ENCODE measurements around the gene CHD5. TPM values are rescaled to one million over a fixed set of nuclear protein-coding genes. Genes with fewer than 3 reads are reported as not detected.

Gene CHD5
- total RNA-seq, 3 donors from 2014 or later = 0.27 to 0.61 (median 0.34) TPM

DNA sequence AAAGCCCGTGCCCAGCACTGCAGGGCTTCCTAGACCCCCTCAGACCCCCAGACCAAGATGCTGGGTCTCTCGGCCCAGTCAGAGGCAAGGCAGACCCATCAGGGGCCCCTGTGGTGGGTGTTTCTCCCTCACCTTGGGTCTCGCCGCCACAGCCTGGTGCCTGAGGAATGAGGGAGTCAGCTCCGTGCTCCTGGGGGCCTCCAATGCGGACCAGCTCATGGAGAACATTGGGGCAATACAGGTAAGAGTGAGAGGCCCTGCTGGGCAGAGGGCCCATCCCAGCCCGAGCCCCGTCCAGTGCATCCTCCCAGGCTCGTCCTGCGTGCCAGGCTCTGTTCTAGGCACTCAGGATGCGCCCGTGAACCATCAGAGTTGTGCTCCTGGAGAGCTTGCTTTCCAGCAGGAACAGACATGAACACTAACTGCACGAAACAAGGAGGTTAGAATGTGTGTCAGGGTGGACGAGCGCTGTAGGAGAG is 83.0 kb downstream of the CHD5 start:
- peaks cover 19% of the 10 kb centered on the region for H3K36me3 Mint-ChIP-seq (ENCODE audit: insufficient read depth)
- H3K9me3 Mint-ChIP-seq = no peaks in the 10 kb centered on the region
- DNase-seq = no peak
- H3K4me3 Mint-ChIP-seq = no peak overlapping the region
- no peak for ATAC-seq
- H3K27me3 Mint-ChIP-seq (ENCODE audit: low read depth) = no peaks in the 10 kb centered on the region
- no peaks in the 10 kb centered on the region for H3K4me1 Mint-ChIP-seq (ENCODE audit: low read depth)

DNA sequence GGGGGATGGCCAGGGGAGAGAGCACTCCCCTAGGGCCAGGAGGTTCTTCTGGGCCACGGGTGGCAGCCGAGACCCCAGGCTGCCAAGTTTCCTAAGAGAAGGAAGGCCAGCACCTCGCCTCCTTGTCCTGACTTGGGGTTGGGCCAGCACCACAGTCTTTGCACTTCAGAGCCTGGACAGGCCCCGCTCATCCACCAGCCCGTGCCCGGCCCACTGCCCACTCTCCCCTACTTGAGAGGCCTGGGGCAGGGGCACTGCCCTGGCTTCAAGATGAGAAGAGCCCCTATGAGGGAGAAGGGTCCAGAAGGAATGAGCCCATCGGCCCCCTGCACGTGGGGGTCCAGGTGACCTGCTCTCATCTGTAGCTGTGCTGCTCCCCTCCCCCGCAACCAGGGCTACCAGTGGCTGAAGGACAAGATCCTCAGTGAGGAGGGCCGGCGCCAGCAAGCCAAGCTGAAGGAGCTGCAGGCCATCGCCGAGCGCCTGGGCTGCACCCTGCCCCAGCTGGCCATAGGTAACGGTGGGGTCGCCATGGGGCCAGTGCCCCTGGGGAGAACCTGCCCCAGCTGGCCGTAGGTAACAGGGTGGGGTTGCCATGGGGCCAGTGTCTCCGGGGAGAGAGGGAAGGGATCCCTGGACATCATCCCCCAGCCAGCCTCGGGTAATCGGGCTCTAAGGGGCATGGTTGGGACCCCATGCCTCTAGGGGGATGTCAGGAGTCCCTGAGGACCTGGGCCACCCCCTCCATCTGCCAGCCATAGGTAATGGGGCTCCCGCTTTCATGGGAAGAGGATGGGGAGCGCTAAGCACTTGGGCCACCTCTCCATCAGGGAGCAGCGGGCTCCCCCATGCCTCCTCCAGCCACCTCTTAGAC is 83.6 kb downstream of the CHD5 start:
- ATAC-seq (no peak), DNase-seq (no peak)
- no peaks in the 10 kb centered on the region for H3K9me3 Mint-ChIP-seq
- H3K27me3 Mint-ChIP-seq (ENCODE audit: low read depth) = no peaks in the 10 kb centered on the region
- H3K4me1 Mint-ChIP-seq (ENCODE audit: low read depth) = no peaks in the 10 kb centered on the region
- no peak overlapping the region for H3K4me3 Mint-ChIP-seq
- H3K36me3 Mint-ChIP-seq (ENCODE audit: insufficient read depth) = peaks cover 21% of the 10 kb centered on the region

DNA sequence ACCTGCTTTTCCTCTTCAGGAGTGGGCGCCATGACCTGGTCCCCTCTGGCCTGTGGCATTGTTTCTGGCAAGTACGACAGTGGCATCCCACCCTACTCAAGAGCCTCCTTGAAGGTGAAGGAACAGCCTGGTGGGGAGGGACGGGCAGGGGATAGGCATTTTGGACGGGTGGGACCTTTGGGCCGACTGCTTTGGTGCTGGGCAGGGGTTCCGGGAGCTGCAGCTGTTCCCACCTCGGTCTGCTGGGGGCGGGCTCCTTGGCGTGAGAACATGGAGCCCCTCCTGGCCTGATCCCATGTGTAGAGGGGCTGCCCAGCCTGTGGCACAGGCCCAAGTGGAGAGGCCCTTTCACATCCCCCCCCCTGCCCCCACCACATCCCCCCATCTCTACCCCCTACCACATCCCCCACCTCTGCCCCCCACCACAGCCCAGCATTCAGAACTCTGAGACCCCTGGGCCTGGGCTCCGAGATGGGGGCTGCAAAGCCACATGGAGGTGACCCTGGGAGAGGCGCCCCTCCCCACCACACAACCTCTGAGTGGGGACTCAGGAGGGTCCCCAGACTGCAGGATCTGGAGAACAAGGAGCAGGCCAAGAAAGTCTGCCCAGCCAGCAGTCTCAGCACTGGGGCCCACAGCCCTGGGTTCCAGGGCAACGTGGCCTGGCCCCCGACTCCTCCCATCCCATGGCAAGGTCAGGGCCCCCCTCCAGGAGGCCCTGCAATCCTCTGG is 84.4 kb downstream of the CHD5 start:
- no peak overlapping the region for H3K4me3 Mint-ChIP-seq
- DNase-seq (no peak), ATAC-seq (no peak)
- H3K36me3 Mint-ChIP-seq (ENCODE audit: insufficient read depth) = peaks cover 26% of the 10 kb centered on the region
- H3K9me3 Mint-ChIP-seq = no peaks in the 10 kb centered on the region
- H3K4me1 Mint-ChIP-seq (ENCODE audit: low read depth) = no peaks in the 10 kb centered on the region
- H3K27me3 Mint-ChIP-seq (ENCODE audit: low read depth) = no peaks in the 10 kb centered on the region

DNA sequence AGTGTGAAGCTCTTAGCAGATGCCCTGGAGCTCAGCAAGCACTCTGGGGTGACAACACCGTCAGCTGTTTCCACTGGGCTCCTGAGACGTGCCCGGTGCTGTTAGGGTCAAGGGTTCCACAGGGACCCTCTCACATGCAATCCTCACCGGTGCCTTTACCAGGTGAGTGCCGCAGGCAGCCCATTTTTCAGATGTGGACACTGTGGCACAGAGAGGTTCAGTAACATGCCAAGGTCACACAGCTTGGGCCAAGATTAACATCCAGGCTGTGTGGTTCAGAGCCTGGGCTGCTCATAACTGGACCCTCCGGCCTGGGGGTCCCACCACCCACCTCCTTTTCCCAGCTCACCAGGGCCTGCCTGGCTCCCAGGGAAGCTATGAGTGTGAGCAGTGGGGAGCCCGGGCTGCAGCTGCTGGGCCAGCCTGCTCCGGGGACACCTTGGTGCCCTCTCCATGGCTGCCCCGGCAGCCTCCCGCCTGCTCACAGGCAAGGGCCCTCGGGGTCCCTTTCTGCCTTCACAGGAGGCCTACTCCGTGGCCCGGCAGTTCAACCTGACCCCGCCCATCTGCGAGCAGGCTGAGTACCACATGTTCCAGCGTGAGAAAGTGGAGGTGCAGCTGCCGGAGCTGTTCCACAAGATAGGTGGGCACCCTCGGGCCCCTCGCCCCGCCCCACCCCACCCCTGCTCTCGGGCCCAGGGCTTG is 85.2 kb downstream of the CHD5 start:
- no peak overlapping the region for H3K4me3 Mint-ChIP-seq
- DNase-seq (no peak), ATAC-seq (no peak)
- peaks cover 27% of the 10 kb centered on the region for H3K36me3 Mint-ChIP-seq (ENCODE audit: insufficient read depth)
- no peaks in the 10 kb centered on the region for H3K27me3 Mint-ChIP-seq (ENCODE audit: low read depth)
- H3K9me3 Mint-ChIP-seq = no peaks in the 10 kb centered on the region
- H3K4me1 Mint-ChIP-seq (ENCODE audit: low read depth) = no peaks in the 10 kb centered on the region

DNA sequence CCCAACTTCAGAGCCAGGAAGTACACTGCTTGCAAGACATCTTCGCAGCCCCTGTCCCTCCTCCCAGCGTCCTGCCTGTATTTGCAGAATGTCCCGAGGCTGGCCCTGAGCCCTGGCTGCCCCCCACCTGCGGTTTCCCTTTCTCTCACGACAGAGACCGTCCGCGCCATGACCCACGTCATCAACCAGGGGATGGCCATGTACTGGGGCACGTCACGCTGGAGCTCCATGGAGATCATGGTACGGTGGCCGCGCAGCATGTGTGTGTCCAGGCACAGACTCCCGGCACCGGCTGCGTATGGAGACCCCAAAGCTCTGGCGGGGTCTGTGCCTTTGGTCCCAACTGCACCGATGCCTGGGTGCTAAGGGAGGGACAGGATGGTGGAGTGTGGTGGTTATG is 85.9 kb downstream of the CHD5 start:
- Mint-ChIP-seq H3K4me1 (ENCODE audit: low read depth) (no peaks in the 10 kb centered on the region), H3K27me3 (ENCODE audit: low read depth) (no peaks in the 10 kb centered on the region), H3K4me3 (no peak overlapping the region), H3K36me3 (ENCODE audit: insufficient read depth) (peaks cover 30% of the 10 kb centered on the region), H3K9me3 (no peaks in the 10 kb centered on the region)
- no peak for DNase-seq
- no peak for ATAC-seq

DNA sequence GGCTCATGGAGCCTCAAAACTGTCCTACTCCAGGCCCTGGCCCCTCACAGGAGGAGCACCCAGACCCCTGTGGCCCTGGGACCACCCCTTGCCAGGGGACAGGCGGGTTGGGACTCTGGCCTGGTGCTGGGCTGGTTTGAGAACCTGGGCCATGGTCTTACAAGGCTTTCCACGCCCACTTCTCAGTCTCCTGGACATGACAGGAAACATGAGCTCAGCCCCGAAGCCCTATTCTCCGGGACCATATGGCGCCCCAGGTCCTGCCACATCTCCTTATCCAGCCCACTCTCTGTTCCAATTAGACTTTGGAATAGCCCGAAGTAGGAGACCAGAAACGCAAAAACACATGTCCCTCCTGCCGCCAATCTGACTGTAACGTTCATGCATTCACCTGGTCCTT is 86.5 kb downstream of the CHD5 start:
- no peak for ATAC-seq
- DNase-seq = no peak
- no peaks in the 10 kb centered on the region for H3K4me1 Mint-ChIP-seq (ENCODE audit: low read depth)
- peaks cover 29% of the 10 kb centered on the region for H3K36me3 Mint-ChIP-seq (ENCODE audit: insufficient read depth)
- H3K27me3 Mint-ChIP-seq (ENCODE audit: low read depth) = no peaks in the 10 kb centered on the region
- H3K9me3 Mint-ChIP-seq = no peaks in the 10 kb centered on the region
- H3K4me3 Mint-ChIP-seq = no peak overlapping the region

DNA sequence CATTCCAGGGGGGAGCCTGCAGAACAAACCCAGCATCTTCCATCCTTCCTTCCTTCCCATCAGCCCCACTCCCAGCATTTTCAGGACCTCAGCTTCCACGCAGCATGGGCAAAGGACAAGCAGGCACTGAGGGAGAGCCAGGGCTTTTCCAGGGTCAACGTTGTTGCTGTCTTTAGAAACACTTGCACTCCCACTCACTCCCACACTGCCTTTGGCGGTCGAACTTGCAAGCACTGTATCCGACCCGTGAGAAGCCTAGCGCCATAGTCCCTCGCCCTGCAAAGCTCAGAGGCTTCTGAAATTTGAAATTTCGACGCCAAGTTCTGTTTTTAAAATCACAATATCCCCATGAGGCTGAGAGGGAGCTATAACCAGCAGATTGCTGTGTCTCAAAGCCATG is 87.0 kb downstream of the CHD5 start:
- no peak for ATAC-seq
- Mint-ChIP-seq H3K36me3 (ENCODE audit: insufficient read depth) (peaks cover 26% of the 10 kb centered on the region), H3K4me3 (no peak overlapping the region), H3K27me3 (ENCODE audit: low read depth) (no peaks in the 10 kb centered on the region), H3K9me3 (no peaks in the 10 kb centered on the region), H3K4me1 (ENCODE audit: low read depth) (no peaks in the 10 kb centered on the region)
- no peak for DNase-seq

DNA sequence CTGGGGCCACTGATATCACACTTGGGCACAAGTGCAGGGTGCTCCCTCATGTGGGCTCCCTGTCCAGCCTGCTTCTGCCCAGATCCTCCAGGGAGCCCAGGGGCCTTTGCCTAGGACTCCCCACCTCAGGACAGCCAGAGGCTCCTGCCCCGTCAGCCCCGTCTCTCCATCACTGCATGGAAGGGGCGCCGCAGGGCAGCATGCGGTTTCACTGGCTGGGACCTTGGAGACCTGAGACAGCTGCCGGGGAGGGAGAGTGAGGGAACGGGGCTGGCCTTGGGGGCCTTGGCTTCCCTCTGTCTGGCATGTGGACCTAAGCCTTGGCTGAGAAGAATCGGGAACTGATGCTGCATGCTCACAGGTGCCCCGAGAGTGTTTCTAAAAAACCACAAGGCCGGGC is 87.9 kb downstream of the CHD5 start:
- H3K4me3 Mint-ChIP-seq = no peak overlapping the region
- no peak for ATAC-seq

DNA sequence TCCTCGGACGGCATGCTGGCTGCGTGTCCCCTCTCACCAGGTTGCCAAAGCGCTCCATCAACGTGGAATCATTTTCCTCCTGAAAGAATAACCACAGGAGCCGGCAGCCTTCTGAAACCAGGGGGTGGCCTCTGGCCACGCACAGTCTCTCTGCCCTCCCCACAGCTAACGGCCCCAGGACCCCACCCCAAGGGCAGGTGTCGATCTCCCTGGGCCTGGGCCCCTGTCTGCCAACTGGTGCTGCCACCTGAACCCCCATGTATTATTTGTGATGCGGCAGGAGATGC is 88.4 kb downstream of the CHD5 start:
- H3K36me3 Mint-ChIP-seq (ENCODE audit: insufficient read depth) = peaks cover 23% of the 10 kb centered on the region
- no peak overlapping the region for H3K4me3 Mint-ChIP-seq
- ATAC-seq (no peak), DNase-seq (no peak)
- H3K9me3 Mint-ChIP-seq = no peaks in the 10 kb centered on the region
- no peaks in the 10 kb centered on the region for H3K27me3 Mint-ChIP-seq (ENCODE audit: low read depth)
- H3K4me1 Mint-ChIP-seq (ENCODE audit: low read depth) = no peaks in the 10 kb centered on the region

More for the DNA sequence above, 87.9 kb downstream of the CHD5 start:
- no peaks in the 10 kb centered on the region for H3K27me3 Mint-ChIP-seq (ENCODE audit: low read depth)
- H3K36me3 Mint-ChIP-seq (ENCODE audit: insufficient read depth) = peaks cover 22% of the 10 kb centered on the region
- no peaks in the 10 kb centered on the region for H3K4me1 Mint-ChIP-seq (ENCODE audit: low read depth)
- no peak for DNase-seq
- H3K9me3 Mint-ChIP-seq = no peaks in the 10 kb centered on the region

DNA sequence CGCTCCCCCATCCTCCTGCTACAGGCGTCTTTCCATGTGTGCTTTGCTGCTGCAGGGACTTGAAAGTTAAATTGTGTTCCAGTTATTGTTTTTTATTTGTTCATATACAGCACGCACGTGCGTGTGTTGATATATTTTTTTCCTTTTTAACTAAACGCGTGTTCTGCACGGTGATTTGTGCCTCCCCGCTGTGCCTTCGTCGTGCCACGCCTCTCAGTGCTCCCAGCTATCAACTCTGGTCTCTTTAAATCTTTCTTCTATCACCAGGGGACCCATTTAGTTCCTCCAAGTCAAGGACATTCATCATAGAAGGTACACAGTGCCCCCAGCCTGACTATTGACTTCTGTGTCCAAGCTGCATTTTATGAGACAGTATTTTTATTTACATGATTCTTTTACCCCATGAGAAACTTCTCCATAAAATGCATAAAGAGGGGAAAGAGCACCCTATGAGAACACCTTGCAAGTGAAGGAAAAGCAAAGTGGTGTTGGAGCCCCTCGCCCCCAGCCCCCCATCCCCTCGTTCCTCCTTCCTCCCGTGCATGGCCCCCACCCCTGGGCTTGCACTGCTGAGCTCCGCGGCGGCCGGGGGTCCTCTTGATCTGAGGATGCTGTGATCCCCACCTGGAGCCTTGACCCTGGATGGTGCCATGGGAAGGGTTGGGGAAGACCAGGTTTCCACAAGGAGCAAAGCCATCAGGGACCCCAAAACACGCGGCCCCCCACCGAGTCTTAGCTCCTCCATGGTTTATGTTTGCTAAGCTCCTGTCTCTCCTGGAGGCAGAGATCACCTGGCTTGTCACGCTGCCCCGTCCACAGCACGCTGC is 88.9 kb downstream of the CHD5 start:
- ATAC-seq (no peak), DNase-seq (no peak)
- no peaks in the 10 kb centered on the region for H3K4me1 Mint-ChIP-seq (ENCODE audit: low read depth)
- peaks cover 23% of the 10 kb centered on the region for H3K36me3 Mint-ChIP-seq (ENCODE audit: insufficient read depth)
- H3K27me3 Mint-ChIP-seq (ENCODE audit: low read depth) = no peaks in the 10 kb centered on the region
- no peaks in the 10 kb centered on the region for H3K9me3 Mint-ChIP-seq
- H3K4me3 Mint-ChIP-seq = no peak overlapping the region

DNA sequence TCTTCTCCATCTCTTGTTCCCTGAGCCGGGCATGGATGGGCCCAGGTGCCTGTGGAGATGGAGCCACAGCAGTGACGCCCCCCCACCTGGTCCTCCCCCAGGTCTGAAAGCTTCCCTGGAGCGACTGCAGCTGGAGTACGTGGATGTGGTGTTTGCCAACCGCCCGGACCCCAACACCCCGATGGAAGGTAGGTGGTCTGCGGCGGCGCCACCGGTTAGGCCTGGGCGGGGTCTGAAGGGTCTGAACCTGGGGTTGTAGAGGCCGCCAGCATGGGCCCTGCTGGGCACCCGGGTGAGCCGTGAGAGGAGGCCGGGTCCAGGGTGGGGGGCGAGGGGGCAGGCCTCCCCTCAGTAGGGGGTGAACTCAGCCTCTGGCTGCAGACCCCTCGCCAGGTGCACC is 89.8 kb downstream of the CHD5 start:
- H3K27me3 Mint-ChIP-seq (ENCODE audit: low read depth) = no peaks in the 10 kb centered on the region

DNA sequence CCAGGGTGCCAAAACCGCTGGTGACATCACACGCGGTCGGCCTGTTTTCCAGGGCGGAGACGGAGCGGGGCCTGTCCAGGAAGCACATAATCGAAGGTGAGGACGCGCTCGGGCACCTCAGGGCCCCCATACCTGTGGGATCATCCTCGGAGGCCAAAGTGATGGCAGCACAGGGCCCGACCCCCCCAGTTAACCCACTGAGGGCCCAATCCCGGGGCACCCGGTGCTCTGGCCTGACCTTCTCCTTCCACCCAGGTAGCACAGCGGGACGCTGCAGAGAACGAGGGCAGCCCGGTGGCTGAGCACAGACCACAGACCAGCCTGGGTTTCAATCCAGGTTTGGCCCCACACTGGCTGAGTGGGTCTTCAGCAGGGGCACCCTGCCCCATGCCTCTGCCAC is 91.2 kb downstream of the CHD5 start:
- Mint-ChIP-seq H3K36me3 (ENCODE audit: insufficient read depth) (peaks cover 22% of the 10 kb centered on the region), H3K4me1 (ENCODE audit: low read depth) (no peaks in the 10 kb centered on the region), H3K9me3 (no peaks in the 10 kb centered on the region), H3K27me3 (ENCODE audit: low read depth) (no peaks in the 10 kb centered on the region), H3K4me3 (no peak overlapping the region)
- DNase-seq (no peak), ATAC-seq (no peak)

More for the DNA sequence above, 89.8 kb downstream of the CHD5 start:
- no peak for ATAC-seq
- Mint-ChIP-seq H3K4me3 (no peak overlapping the region), H3K4me1 (ENCODE audit: low read depth) (no peaks in the 10 kb centered on the region), H3K36me3 (ENCODE audit: insufficient read depth) (peaks cover 23% of the 10 kb centered on the region), H3K9me3 (no peaks in the 10 kb centered on the region)
- no peak for DNase-seq

DNA sequence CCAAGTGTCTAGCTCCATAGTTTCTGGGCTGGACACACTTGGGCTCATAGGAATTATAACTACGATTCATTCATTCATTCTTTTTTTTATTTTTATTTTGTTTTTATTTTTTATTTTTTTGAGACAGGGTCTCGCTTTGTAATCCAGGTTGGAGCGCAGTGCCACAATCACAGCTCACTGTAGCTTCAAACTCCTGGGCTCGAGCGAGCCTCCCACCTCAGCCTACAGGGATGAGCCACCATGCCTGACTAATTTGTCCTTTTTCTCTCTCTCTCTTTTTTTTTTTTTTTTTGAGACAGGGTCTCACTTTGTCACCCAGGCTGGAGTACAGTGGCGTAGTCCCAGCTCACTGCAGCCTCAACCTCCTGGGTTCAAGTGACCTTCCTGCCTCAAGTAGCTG is 92.2 kb downstream of the CHD5 start:
- Mint-ChIP-seq H3K36me3 (ENCODE audit: insufficient read depth) (peaks cover 18% of the 10 kb centered on the region), H3K27me3 (ENCODE audit: low read depth) (no peaks in the 10 kb centered on the region), H3K9me3 (no peaks in the 10 kb centered on the region)

DNA sequence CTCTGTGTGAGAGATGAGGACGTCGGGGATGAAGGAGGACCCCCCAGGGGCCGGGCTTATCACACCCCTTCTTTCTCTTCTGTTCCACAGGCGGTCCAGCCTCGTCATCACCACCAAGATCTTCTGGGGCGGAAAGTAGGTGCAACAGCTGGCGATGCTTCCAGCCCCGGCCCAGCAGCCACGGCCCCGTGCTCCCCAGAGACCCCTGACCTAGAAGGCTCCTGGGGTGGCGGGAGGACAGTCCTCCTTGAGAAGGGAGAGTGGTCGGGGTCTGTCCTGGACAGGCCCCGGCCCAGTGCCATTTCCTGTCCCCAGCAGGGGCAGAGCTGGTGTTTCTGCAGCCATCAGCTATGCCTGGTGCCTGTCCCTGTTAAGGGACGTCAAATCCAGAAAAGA is 92.7 kb downstream of the CHD5 start:
- H3K4me1 Mint-ChIP-seq (ENCODE audit: low read depth) = no peaks in the 10 kb centered on the region
- DNase-seq (no peak), ATAC-seq (no peak)
- no peaks in the 10 kb centered on the region for H3K27me3 Mint-ChIP-seq (ENCODE audit: low read depth)
- no peak overlapping the region for H3K4me3 Mint-ChIP-seq
- H3K36me3 Mint-ChIP-seq (ENCODE audit: insufficient read depth) = peaks cover 18% of the 10 kb centered on the region
- no peaks in the 10 kb centered on the region for H3K9me3 Mint-ChIP-seq

More for the DNA sequence above, 92.2 kb downstream of the CHD5 start:
- no peak for DNase-seq
- H3K4me3 Mint-ChIP-seq = no peak overlapping the region
- H3K4me1 Mint-ChIP-seq (ENCODE audit: low read depth) = no peaks in the 10 kb centered on the region
- no peak for ATAC-seq
